LHCN-M2 (cell line): ENCODE data around the gene STXBP6. TPM values are rescaled to one million over a fixed set of nuclear protein-coding genes. Genes with fewer than 3 reads are reported as not detected.

Source experiments
- DNase-seq: peaks from one replicate; pipeline ENCODE4 v3.0.0-alpha.2; 2012; ENCODE audit warnings: low read depth
- polyA plus RNA-seq: library from polyadenylated mRNA; unstranded; fragments of >200 nt; gene quantifications from one replicate; pipeline ENCODE4 v1.2.1, GENCODE V29; 2012; ENCODE audit warnings: missing spikeins
- total RNA-seq: library from RNA; depleted of rRNA; stranded (reverse); fragments of >200 nt; gene quantifications from 2 replicates; pipeline ENCODE4 v1.2.3, GENCODE V29; 2014; rRNA removed

The STXBP6 gene
- 36.0 and 40.2 TPM in 2 replicates for total RNA-seq
- polyA plus RNA-seq: 20.0 TPM

- peak; percentile 71 for DNase-seq
Observed at GRCh38 chr14:25049568-25050268, at the start of gene STXBP6. TSS of gene STXBP6 (minus strand) at chr14:25050147. CDS start at chr14:24974818, 75,329 bp downstream.

DNA sequence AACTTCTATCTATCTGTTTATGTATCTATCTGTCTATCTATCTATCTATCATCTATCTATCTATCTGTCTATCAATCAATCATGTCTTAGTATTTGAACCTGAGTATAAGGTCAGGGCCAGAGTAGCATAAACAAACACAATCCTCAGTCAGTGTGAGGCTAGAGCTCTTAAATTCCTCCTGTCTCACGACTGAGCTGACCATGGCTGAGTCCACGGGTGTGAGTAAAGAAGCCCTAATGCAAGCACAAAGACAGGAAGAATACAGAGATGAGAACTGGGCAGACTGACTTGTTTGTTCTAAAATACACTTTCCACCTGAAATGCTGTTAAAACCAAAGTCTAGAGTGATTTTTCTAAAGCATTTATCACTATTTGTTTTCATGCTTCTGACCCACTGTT is 47.2 kb upstream of the STXBP6 start:
- DNase-seq: no peak

GRCh38 chr14:25095736-25096437 is 45.9 kb upstream of the STXBP6 start:
- no peak for DNase-seq

DNA sequence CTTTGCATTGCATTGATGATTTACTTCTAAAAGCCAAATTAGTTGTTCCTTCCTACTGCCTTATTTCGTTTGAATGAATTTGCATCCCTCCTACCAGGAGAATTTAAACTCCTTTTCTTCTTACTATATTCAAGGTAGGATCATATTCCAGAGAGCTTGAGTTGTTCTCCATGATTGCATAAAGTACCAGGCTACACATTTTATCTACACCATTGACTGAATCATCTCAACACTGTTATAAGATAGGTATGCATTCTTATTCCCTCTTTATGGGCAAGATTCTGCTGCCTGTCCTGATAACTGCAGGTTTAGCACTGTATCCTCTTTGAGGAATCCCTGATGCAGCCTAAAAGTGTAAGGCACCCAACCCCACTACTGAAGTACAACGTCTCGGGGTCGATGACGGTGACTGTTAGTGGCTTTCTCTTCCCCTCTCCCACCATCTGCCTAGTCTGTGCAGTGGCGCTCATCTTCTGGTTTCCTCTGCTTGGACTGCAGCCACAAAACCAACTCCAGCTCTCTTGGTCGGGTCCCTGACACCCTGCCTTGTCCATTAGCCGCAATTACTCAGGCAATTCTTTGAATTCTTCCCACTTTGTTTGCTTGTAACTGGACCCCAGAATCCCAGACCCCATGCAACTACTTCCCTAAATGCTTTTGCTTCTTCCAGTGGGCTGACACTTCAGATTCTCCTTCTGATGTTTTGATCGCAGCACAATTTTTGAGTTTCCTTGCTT is 44.4 kb upstream of the STXBP6 start:
- no peak for DNase-seq

GRCh38 chr14:25092258-25092740 is 42.4 kb upstream of the STXBP6 start:
- DNase-seq: no peak

DNA sequence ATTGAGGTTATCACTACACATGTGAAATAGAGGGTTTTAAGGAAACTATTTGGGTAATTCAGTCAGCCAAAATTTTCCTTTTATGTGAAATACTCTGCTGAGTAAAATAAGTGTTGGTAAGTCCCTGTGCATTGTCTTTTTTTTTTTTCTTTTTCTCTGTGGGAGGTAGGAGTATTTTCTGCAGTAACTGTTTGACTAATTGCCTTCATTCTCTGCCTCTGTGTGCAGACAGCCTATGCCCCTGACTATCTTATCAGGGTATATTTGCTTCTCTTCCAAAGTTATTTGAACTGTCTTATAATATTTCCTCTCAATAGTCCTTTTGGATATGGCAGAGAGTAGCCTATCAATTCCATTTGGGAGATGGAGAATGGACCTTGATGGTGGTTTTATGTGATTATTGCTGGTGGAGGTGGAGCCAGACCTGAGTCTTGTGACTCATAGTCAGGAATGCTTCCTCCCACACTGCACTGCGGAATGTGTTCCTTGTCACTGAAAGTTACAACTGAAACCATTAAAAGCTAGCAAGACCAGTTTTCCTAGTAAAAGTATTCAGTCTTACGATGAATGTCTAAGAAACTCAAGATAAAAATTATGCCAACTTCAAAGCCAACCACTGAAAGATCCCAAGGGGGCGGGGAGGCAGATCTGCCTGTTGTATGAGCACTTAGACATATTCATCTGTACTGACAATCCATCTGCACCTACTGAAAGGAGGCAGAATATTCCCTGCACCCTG is 40.9 kb upstream of the STXBP6 start:
- peak; percentile 70 for DNase-seq

DNA sequence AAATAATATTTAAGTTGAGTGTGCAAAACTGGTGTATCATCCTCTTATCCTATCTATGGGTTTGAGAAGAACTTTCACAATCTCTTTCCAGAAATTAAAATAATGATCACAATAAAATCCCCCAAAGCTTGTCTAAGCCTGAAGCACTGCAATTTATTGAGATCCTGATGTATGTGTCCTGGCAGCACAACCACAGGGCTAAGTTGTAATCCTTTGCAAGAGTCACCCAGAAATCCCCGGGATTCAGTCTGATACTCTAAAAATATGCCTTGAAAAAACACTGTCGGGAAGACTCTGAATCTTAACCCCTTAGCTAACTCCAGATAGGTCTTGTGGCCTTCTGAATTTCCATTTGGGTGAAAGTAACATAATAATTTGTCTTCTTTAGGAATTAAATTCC is 40.3 kb upstream of the STXBP6 start:
- DNase-seq: peak; percentile 22

DNA sequence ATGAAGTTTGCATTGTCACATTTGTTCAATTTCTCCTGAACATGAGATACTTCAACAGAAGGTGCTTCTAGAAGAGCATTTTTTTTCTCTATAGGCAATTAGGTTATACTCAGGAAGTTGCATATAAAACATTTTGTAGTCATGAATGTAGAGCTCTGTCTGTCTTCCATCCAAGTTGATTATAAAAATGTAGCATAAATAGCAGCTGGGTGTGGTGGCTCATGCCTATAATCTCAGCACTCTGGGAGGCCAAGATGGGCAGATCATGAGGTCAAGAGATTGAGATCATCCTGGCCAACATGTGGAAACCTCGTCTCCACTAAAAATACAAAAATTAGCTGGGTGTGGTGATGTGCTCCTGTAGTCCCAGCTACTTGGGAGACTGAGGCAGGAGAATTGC is 39.5 kb upstream of the STXBP6 start:
- no peak for DNase-seq

DNA sequence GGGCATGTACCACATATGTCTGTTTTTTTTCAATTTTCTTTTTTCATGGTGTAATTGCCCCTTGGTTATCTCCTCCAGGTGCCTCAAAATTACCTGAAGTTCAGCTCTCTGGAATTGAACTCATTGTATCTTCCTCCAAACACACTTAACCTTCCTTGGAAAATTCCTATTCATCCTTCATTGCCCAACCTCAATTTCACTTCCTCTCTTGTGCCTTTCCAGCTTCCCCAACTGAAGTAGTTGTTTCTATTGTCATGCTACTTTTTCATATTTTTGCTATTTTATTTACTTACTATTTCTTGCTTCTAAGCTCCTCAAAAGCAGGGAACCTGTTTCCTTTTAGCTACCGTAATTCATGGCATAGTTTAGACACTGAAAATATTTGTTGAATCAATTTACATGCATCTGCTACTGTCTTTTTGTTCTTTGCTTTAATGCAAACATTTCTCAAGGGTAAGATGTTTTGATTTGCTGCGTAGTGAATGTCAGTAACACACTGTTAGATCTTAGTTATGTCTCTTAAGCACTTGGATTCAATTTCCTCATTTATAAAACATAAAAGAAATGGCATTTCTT is 37.0 kb upstream of the STXBP6 start:
- no peak for DNase-seq

DNA sequence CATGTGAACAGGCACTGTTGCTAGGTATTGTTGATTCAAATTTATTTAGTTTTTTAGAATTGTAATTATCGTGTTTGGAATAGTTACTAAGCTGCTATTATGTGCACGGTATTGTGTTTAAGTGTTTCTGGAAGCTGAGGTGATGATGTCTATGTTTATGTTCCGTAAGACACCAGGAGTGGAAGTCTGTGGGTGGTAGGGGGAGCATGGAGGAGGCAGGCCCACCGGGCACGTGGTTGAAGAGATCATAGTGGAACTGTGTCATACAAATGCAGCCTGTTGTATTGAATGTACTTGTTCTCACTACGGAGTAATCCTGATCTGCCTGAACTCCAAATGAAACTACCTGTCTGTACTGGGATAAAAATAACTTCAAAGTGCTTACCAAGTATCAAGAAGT is 36.1 kb upstream of the STXBP6 start:
- DNase-seq: no peak

- DNase-seq: no peak
Observed at GRCh38 chr14:25080682-25081081, 30.7 kb upstream of the STXBP6 start.

DNA sequence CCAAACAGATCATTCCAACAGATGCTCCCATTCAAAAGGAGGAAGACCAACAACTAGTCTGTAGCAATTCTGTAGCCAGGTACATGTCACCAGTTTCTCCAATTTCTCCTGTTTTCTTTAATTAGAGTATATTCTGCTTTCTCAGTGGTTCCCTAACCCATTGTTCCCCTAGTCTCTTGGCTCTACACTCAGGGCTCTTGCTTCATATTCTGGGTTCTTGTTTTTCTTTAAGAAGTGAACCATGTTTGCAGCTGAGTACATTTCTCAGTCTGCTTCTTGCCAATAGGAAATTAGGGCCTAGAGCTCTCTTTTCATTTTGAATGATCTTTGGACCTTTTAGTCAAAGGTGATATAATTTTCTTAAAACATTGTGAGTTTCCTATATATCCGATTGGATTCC is 29.4 kb upstream of the STXBP6 start:
- DNase-seq: no peak

DNA sequence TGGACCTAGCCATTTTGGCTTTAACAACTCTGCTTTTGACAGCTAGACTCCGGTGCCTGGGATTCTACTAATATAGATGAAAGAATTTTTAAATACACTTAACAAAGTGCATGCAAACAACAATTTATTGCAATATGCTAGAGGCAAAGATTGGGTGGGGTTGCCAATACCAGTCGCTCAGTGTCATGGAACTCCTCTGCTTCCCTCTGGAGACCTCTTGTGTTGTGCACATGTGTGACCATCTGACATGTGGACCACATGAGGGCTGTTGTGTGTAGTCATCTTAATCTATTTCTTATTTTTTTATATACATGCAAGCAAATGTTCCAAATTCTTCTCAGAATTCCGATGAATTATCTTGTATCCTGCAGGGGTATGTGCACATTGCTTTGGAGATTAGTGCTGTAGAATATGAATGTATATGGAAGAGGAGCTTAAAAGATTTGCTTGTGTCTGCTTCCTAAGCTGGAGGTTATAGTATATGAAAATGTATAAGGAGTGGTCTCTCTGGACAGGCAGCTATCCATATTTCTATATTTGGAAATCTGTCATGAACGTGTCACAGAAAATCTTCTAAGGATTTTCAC is 24.2 kb upstream of the STXBP6 start:
- DNase-seq: no peak

DNA sequence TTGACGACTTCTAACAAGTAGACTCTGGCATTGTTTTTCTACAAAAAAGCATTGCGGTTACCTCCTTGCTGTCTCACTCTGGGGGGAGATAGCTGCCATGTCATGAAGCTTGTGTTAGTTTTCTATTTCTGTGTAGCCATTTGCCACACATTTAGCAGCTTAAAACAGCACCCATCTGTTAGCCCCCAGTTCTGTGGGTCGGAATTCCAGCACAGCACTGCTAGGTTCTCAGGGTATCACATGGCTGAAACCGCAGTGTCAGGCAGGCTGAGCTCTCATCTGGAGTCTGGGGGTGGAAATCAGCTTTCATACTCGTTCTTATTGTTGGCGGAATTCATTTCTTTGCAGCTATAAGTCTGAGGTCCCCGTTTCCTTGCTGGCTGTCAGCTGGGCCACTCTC is 19.9 kb upstream of the STXBP6 start:
- DNase-seq: no peak

GRCh38 chr14:25067600-25067999 is 17.7 kb upstream of the STXBP6 start:
- no peak for DNase-seq

DNA sequence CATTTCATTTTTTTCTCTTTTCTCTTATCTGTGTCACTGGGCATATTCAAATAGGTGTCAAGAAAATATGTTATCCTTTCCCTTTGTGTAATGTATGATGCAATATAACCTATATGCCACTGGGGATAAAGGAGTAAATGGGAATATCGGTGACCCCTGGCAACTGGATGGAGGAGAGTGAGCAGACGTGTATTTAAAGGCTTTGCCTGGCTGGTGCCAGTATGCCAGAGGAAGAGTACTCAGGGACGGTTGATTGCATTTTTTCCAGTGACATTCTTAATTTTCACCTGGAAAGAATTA is 12.0 kb upstream of the STXBP6 start:
- no peak for DNase-seq

GRCh38 chr14:25056688-25057078 is 6.7 kb upstream of the STXBP6 start:
- DNase-seq: peak; percentile 41

- DNase-seq: no peak
Observed at GRCh38 chr14:25055992-25056687, 6.2 kb upstream of the STXBP6 start.

DNA sequence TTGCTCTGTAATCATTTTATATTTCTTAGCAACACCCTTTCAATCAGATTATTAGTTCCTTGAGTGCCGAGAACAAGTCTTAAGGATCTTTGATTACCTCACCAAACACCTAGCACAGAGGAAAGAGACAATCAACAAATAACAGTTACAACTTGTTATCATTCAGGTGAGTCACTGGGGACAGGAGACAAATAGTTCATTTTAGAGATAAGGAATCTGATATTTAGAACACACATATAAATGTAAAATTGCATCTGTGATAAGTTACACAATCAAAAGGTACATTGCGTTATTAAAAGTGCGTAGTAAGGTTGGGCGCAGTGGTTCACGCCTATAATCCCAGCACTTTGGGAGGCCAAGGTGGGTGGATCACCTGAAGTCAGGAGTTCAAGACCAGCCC is 5.1 kb upstream of the STXBP6 start:
- no peak for DNase-seq

- DNase-seq: no peak
Observed at GRCh38 chr14:25053585-25053984, 3.6 kb upstream of the STXBP6 start.

- DNase-seq: no peak
Observed at GRCh38 chr14:25052921-25053320, 3.0 kb upstream of the STXBP6 start.
